PC-3 (cell line): ENCODE data around the gene HYAL4.
"Not testable (repeated sequence)": the region's sequence is repeated elsewhere in the genome, so short reads cannot be mapped to it uniquely, and the experiment has no call there.

ENCODE experiments used
- CTCF ChIP-seq: fragments of 300-600 bp; sonication (generic); conservative IDR thresholded peaks from 2 replicates; pipeline ENCODE4 v1.5.1; 2017; ENCODE audit warnings: antibody characterized with exemption, low read depth, mild to moderate bottlenecking, low read length
- EZH2 ChIP-seq: fragments of 300-600 bp; sonication (generic); IDR thresholded peaks from one replicate; pipeline ENCODE4 v1.6.1; 2017; ENCODE audit warnings: antibody characterized with exemption, mild to moderate bottlenecking, low read length; ENCODE audit not compliant: unreplicated experiment

GRCh38 chr7:123839106-123839505 lies 5.9 kb upstream of the HYAL4 start:
- TF ChIP-seq CTCF, EZH2: not testable (repeated sequence)
